NK-92 treated with Interleukin-12 subunit alpha and Interleukin-12 subunit beta, amount 100 ng/mL, for 24 hours (cell line): ENCODE measurements around the gene CLASP1.

Experiments
- DNase-seq: peaks from one replicate; lab custom pipeline; 2025; lab: John Stamatoyannopoulos, UW

The CLASP1 gene

DNA sequence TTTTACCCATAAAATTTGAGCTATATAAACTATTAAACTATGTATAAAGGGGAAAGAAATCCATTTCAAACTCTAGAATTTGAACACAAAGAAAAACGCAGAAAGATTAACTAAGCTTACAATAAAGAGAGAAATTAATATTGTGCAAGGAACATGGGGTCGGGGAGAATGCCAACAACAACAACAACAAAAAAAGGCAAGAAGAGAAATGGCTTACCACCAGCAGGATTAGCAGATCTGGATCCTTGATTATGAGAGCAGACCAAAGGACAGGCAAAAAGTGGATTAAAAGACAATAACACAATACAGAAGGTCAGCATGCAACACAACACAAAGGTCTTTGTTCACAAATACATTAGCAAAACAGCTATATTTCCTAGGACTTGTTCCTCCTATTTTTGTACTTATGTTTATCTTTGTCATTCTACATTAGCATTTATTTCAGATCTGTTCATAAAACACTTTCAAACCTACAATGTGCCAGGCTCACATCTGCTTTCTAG, 222.0 kb downstream of the CLASP1 start:
- no peak for DNase-seq

DNA sequence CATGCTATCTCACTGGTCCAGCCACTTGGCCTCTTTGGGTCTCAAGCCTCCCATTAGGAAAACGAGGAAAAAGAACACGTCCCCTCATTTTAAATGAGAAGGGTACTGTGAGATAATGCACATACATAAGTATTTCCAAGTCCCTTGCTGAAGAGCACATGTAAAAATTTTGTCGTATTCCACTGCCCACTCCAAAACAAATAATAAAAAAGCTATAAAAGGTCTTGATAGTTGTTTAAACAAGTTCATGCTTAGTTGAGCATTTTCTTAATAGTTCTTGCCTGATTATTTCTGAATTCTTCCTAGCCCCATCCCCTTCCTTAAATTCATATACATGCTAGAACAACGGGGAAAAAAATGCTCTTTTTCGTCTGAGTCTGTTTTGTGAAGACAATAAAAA, 228.8 kb downstream of the CLASP1 start:
- DNase-seq = no peak

- DNase-seq = no peak
Measured at GRCh38 chr2:121419081-121419699, 230.1 kb downstream of the CLASP1 start.

DNA sequence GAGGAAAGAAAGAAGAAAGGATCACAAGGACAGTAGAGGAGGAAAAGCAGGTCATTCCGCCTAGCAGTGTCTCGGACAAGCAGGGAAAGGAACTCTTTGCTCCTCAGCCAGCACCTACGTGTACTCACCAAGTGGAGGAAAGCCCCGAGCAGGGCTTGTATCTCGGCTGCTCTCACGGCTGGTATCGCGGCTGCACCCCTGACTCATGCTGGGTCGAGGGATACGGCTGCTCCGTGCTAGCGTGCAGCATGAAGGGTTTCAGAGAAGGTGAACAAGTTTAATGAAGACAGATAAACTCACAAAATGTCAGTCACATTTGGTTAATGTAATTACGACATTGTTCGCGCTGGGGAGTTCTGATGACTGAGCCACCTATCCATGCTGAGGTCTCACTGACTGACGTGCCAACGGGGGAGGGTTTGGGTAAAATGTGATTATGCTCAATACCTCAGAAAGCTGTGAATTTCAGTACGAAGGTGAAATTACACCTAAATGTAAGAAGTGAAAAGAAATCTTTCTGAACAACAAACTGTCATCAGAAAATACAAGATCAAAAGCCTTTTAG, 230.7 kb downstream of the CLASP1 start:
- DNase-seq = no peak

DNA sequence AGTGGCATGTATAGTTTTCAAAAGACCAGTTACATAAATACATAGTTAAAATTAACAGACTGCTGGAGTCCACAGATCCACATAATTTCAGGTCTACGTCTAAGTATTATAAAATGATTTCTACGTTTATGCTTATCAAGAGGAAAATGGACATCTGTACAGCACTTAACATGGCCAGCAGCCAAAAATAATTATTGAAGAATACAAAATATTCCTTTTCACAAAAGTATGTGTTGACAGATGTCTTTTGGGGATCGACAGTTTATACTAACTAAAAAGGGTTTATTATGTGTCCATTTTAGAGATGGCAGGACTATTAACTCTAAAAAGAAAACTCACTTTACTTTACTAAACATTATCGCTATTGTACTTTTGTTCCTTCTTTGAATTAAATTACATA, 231.4 kb downstream of the CLASP1 start:
- no peak for DNase-seq

DNA sequence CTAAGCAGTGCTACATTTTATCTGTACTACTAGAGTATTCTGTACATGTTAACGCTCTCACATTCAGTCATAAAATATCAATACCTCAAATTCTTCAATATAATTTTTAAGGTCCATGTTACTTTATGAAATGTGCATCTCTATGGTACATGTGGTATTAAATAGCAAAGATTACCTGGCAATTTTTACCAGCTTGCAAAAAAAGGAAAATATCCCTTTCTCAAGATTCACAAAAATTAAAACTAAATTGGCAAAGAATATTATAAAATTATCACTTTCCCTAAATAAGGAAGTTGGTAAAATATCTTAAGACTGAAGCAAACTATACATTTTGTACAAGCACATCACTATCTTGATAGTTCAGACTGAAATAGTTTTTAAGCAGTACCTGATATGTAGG, 233.5 kb downstream of the CLASP1 start:
- DNase-seq = no peak

DNA sequence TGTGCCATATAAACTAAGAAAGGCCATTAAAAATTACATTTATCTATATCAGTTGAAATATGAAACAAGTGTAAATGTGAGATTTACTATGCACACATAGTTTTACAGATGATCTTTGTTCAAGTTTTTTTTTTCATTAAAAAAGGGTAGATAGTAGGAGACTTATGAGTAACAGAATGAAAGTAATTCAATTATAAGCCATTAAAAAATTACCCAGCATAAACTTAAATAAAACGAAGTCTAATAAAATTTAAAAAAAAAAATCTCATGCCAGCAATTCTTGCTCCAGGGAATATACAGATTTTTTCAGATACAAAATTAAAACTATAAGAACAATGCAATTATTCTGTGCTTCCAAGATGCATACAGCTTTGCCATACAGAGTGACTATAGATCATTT, 236.9 kb downstream of the CLASP1 start:
- no peak for DNase-seq

GRCh38 chr2:121409966-121410365, 239.3 kb downstream of the CLASP1 start:
- no peak for DNase-seq

- no peak for DNase-seq
Measured at GRCh38 chr2:121409388-121409787, 239.9 kb downstream of the CLASP1 start.

DNA sequence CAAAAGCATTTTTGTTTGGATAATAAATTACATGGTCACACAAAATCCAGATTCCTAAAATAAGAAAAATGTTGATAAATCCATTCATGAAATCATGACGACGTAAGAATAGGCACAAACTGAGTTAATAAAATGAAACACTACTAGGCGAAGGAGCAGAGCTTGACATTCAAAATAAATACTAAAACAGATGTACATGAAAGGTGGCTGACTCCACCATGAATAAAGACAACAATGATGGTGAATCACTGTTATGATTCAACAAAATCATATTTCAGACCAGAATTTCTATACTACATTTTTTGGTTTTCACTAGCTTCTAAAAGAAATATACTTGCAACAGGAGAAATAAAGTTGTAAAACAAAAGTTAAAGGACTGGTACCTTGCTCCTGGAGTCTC, 240.6 kb downstream of the CLASP1 start:
- DNase-seq = no peak

DNA sequence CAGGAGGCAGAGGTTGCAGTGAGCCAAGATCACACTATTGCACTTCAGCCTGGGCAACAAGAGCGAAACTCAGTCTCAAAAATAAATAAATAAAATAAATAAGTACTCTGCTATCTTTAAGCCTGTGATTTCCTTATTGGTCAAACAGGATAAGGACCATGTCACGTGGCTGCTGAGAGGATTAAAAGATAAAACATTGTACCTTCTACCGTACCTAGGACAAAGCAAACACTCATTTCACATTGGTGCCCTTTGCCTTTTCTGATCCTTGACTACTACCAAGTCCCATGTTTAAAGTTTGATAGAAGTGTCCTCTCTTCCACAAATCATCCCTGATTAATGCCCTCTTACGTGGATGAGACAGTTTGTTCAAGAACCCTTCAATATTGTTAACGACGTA, 244.0 kb downstream of the CLASP1 start:
- DNase-seq = no peak

GRCh38 chr2:121400201-121400600, 249.1 kb downstream of the CLASP1 start:
- DNase-seq = no peak

GRCh38 chr2:121398853-121399252, 250.4 kb downstream of the CLASP1 start:
- DNase-seq = no peak

DNA sequence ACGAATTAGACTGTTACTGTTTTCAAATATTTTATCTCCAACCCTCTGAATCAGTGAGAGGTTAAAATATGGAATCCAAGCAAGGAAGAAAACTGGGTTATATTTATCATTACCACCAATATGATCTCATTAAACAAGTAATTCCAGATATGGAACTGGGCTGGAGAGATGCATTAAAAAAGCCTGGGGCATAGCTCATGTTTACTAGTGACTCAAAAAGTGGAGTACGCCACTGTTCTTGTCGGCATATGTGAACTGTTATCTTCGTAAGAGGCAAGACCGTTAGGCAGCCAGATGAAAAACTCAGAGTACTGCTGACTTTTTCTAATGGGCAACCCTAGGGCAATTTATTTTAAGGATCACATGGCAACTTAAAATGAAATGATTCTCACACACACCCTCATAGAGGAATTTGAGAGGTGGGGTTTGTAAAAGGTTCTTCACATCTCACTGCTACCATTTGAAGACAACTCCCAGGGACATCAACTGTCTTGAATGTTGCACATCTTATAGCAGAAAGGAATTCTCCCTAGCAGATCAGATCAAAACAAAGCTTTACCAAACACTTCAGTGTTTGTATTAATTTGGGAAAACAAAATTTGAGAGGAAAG, 259.1 kb downstream of the CLASP1 start:
- DNase-seq = no peak

GRCh38 chr2:121388371-121388770, 260.9 kb downstream of the CLASP1 start:
- DNase-seq = no peak

- no peak for DNase-seq
Measured at GRCh38 chr2:121387591-121388325, 261.5 kb downstream of the CLASP1 start.

- DNase-seq = no peak
Measured at GRCh38 chr2:121386707-121387106, 262.6 kb downstream of the CLASP1 start.

DNA sequence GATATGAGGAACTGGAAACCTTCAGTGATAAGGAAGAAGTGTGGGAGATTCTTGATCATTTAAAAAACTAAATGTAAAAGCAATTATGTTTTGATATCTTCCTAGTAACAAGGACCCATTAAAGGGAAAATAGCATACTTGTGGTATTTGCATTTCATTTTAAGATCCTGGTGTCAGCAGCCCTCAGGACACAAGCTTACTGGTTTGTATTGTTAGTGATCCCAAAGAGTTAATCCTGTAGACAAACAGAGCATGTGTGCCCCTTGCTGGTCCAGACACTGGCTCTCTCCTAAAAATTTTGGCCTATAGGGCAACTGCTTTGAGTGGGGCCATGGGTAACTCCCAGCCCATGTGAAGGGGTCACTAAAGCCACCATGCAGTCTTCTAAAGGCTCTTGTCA, 263.2 kb downstream of the CLASP1 start:
- DNase-seq = no peak

DNA sequence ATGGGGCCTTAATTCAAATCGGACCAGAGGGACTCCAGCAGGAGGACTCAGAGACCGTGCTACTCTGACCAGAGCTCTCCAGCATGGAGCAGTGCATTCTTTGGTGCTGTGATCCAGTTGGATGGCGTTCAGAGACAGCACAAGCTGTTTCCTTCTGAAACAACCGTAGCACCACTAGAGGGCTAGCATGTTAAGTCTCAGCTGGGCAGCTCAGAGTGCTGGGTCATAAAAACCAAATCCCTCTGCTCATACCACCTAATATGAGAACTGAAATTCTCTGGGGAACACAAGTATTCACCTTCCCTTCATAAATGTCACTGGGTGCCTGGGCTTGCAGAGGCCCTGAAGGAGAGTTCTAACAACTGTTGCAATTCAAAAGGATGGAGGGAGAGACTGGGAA, 266.5 kb downstream of the CLASP1 start:
- no peak for DNase-seq

GRCh38 chr2:121377646-121378045, 271.6 kb downstream of the CLASP1 start:
- no peak for DNase-seq

GRCh38 chr2:121376535-121377250, 272.6 kb downstream of the CLASP1 start:
- no peak for DNase-seq

GRCh38 chr2:121375621-121376159, 273.6 kb downstream of the CLASP1 start:
- DNase-seq = no peak
